Body of pancreas (tissue), 4 donors: Measurements from ENCODE around the gene LIPC.

Experiments
- CTCF ChIP-seq, 7 experiments: fragments of 450-650 bp in 4 of 7; fragments of 200-600 bp in 3 of 7; sonication (generic) in 3 of 7; IDR thresholded peaks; one replicate each; pipeline ENCODE4 v1.5.1; 2016 to 2019; ENCODE audit warnings: antibody characterized with exemption in 7 of 7
- POLR2A ChIP-seq, 3 donors: fragments of 450-650 bp; IDR thresholded peaks; one replicate each; pipeline ENCODE4 v1.6.1; 2016; ENCODE audit warnings: antibody characterized with exemption in 3 of 3, mild to moderate bottlenecking in 2 of 3

- TF ChIP-seq CTCF (IDR thresholded peaks at IDR 0.05) (no peak), POLR2A (IDR thresholded peaks at IDR 0.05) (no peak)
These were observed 167.0 kb downstream of the LIPC start for GRCh38 chr15:58598829-58599210.
